ENCODE results near the gene GDF2.
A peak's percentile ranks its signal among the peaks of the same experiment; 100 is the strongest.

GDF2 gene

GRCh38 chr10:47370015-47370767, 47.9 kb downstream of the GDF2 start:
- no peak for DNase-seq (ENCODE audit: low spot score)

- DNase-seq (ENCODE audit: low spot score), result no peak
Measured at GRCh38 chr10:47370878-47371277, 48.6 kb downstream of the GDF2 start.

GRCh38 chr10:47371629-47372485, 49.6 kb downstream of the GDF2 start:
- DNase-seq (ENCODE audit: low spot score), result peak; percentile 25

GRCh38 chr10:47372726-47373125, 50.5 kb downstream of the GDF2 start:
- DNase-seq (ENCODE audit: low spot score), result peak; percentile 6

GRCh38 chr10:47374611-47375536, 52.6 kb downstream of the GDF2 start:
- DNase-seq (ENCODE audit: low spot score), result no peak

- DNase-seq (ENCODE audit: low spot score), result no peak
Measured at GRCh38 chr10:47376522-47377220, 54.4 kb downstream of the GDF2 start.

Measured in iPS-NIHi11 (cell line).